Epithelial cell of proximal tubule (primary cell): ENCODE results near the gene FZD7. TPM values are rescaled to one million over a fixed set of nuclear protein-coding genes. Genes with fewer than 3 reads are reported as not detected.

Experiments
- DNase-seq: peaks from one replicate; pipeline ENCODE4 v3.0.0-alpha.2; 2011; ENCODE audit warnings: low read depth
- H3K4me3 ChIP-seq: 2 replicates; pipeline ENCODE4 v1.5.1; 2011; ENCODE audit warnings: low read depth, mild to moderate bottlenecking, low read length
- CTCF ChIP-seq: conservative IDR thresholded peaks from 2 replicates; pipeline ENCODE4 v1.5.1; 2012; ENCODE audit warnings: low read depth, mild to moderate bottlenecking, low read length
- total RNA-seq: library from RNA; depleted of rRNA; stranded (reverse); fragments of >200 nt; gene quantifications from 2 replicates; pipeline ENCODE4 v1.2.3, GENCODE V29; 2015

FZD7 gene
- total RNA-seq, 1 donor from 2014 or later: 34.8 TPM

- no peak for DNase-seq
- no peak for TF ChIP-seq CTCF
- no peak overlapping the region for H3K4me3 ChIP-seq
These were observed 13.8 kb upstream of the FZD7 start for GRCh38 chr2:202019689-202020450.

- no peak for DNase-seq
- no peak overlapping the region for H3K4me3 ChIP-seq
- TF ChIP-seq CTCF: no peak
These were observed 10.9 kb upstream of the FZD7 start for GRCh38 chr2:202022755-202023154.

GRCh38 chr2:202023198-202023903, 10.3 kb upstream of the FZD7 start:
- DNase-seq: no peak
- no peak for TF ChIP-seq CTCF
- no peak overlapping the region for H3K4me3 ChIP-seq

GRCh38 chr2:202023904-202024266, 9.8 kb upstream of the FZD7 start:
- DNase-seq: no peak
- TF ChIP-seq CTCF: no peak
- no peak overlapping the region for H3K4me3 ChIP-seq

- TF ChIP-seq CTCF: no peak
- no peak overlapping the region for H3K4me3 ChIP-seq
- no peak for DNase-seq
These were observed 8.8 kb upstream of the FZD7 start for GRCh38 chr2:202024871-202025270.

GRCh38 chr2:202025816-202026215, 7.8 kb upstream of the FZD7 start:
- no peak overlapping the region for H3K4me3 ChIP-seq
- TF ChIP-seq CTCF: no peak
- DNase-seq: no peak
